GM21390 (cell line): ENCODE data around the gene AMH.
"Not testable (repeated sequence)": the region's sequence is repeated elsewhere in the genome, so short reads cannot be mapped to it uniquely, and the experiment has no call there.

Experiments
- ATAC-seq: cut with Tn5 transposase; IDR thresholded peaks from one replicate; pipeline ENCODE4 v1.9.1; 2021; ENCODE audit not compliant: unreplicated experiment

AMH gene

DNA sequence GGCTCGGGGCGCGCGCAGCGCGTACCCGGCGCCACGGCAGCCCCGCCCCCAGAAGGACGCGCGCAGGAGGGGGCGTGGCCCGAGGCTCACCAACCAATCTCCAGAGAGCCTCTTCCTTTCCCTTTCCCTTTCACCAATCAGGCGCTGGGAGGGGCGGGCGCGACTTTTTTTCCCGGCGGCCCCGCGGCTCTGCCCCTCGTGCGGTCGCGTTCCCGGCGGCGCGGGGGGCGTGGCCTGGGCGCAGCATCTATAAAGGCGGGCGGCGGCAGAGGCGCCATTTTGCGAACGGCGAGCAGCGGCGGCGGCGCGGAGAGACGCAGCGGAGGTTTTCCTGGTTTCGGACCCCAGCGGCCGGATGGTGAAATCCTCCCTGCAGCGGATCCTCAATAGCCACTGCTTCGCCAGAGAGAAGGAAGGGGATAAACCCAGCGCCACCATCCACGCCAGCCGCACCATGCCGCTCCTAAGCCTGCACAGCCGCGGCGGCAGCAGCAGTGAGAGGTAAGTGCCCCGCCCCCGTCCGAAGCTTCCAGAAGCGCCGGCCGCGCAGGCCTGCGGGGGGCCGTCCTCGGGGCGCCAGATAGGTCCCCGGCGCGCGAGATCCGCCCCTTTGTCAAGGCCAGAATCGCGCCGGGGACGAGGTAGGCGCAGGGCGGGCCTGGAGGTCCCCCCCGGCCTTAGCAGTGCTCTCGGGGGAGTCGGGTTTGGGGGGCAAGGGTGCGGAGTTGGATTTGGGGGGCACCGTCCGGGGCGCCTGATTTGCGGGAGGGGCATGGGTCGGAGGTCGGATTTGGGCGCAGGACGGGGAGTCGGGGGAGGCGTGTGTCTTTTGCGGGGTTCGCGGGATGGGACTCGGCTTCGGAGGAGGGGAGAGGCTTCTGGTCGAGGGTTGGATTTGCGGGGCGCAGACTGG lies 20.4 kb downstream of the AMH start:
- ATAC-seq = peak; percentile 44

DNA sequence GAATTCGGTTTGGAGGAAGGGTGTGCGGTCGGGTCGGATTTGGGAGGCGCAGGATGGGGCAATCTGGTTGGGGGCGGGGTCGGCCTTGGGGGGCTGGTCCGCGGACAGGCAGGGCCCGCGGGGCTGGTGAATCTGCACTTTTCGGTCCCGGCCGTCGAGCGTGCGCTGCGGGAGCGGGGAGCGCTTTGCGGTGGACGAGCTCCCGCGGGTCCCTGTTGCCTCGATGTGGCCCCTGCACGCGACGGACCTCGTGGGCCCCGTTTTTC lies 21.0 kb downstream of the AMH start:
- ATAC-seq = no peak

DNA sequence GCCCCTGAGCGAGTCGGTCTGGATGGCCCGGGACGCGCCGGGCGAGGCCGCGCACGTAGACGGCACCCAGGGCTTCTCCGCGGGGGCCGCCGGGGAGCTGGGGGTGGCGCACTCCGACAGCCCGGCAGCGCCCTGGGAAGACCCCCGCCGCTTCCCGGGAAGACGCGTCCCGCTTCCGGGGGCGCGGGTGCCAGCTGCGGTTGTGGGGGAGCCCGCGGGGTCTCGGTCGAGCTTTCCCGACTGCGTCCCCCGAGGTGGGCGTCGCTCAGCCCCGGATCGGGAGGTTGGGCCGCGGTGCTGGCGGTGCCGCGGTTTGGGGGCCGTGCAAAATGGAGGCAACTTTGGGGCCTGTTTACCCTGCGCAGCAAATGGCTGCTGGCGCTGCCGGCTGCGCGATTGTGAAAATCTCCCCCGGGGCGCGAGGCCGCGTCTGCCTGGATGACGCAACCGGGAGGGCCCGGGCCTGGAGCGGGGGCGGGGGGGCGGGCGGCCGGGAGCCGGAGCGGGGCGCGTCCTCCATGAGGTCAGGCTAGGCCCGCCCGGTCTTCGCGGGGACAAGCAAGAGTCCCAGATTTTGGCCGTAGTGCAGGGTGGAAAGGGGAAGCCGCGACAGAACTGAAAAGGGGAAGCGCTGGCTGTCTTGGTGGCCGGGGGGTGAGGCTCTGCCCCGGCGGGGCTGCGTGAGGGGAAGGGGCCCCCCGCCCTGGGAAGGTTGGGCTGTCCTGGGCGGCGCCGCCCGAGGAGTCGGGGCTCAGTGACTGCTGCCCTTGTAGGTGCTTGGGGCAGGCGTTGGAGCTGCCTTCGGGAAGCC lies 21.5 kb downstream of the AMH start:
- ATAC-seq = no peak

DNA sequence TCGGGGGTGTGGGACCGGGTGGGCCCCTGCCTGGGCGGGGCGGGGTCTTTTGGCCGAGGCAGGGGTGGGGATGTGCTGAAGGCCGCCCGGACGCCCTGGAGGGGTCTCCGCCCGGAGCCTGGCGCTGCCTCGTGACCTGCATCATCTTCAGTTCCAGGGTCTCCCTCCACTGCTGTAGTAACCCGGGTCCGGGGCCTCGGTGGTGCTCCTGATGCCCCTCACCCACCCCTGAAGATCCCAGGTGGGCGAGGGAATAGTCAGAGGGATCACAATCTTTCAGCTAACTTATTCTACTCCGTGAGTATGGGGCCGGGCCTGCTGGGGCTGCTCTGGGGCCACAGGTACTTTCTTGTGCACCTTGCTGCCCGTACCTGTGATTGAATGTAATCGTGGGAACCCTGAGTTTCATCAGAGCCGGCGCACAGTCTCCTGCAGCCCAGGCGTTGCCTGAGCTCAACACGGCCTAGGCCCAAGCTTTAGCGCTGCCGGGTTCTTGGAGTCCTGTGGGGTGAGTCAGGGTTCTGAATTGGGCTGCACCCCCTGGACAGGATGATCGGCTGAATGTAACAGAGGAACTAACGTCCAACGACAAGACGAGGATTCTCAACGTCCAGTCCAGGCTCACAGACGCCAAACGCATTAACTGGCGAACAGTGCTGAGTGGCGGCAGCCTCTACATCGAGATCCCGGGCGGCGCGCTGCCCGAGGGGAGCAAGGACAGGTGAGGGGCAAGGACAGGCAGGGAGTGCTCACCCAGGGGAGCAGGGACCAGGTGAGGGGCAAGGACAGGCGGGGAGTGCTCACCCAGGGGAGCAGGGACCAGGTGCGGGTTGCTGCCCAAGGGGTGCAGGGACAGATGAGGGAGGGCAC lies 22.3 kb downstream of the AMH start:
- ATAC-seq = no peak

DNA sequence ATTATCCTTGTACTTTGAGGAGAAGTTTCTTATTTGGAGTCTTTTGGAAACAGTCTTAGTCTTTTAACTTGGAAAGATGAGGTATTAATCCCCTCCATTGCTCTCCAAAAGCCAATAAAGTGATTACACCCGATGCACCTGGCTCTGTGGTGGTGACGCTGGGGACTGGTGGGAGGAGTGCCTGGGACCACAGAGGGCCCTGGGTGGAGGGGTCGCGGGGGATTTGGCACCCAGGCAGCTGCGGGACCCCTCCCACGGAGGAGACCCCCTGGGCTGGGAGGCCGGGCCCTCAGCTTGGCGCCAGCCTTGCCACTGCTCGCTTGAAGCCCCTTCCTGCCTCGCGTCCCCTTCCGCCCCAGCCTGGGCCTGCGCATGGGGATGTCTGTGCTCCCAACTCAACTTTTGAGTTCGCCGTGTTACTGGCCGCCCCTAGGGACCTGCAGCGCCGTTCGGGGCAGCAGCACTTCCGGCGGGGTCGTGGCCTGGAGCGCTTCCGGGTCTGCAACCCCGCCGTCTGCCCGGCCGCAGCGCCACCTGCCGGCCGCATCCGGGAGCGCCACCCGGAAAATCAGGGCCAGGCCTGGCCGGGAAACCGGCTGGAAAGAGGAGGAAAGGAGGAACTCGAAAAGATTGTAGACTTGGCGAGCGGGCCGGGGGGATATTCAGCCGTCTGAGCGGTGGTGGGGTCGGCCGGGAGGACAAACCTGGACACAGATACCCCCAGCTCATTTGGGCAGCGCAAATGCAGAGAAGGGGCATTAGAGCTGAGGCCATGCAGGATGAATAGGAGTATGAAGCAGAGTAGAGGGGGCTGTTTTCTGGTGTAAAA lies 24.4 kb downstream of the AMH start:
- no peak for ATAC-seq

DNA sequence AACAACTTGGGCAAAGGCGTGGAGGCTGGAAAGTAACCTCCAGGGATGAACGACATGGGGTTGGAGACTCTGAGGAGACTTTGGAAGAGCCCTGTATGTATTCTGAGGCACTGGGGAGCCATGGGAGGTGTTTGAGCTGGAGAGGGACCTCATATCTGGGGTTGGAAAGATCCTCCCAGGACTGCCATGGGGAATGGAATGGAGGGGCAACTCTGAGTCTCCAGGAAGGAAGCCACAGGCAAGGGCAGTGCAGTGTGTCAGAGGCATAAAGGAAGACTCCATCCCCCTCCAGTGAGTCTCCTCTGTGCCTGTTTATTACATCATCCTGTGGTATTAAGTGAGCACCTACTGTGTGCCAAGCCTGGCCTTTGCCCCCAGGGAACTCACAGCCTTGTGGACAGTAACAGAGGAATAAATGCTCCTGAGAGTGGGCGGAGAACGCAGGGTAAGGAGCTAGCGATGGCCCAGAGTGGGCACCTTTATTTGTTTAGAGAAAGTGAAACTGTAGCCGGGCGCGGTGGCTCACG lies 25.1 kb downstream of the AMH start:
- no peak for ATAC-seq

DNA sequence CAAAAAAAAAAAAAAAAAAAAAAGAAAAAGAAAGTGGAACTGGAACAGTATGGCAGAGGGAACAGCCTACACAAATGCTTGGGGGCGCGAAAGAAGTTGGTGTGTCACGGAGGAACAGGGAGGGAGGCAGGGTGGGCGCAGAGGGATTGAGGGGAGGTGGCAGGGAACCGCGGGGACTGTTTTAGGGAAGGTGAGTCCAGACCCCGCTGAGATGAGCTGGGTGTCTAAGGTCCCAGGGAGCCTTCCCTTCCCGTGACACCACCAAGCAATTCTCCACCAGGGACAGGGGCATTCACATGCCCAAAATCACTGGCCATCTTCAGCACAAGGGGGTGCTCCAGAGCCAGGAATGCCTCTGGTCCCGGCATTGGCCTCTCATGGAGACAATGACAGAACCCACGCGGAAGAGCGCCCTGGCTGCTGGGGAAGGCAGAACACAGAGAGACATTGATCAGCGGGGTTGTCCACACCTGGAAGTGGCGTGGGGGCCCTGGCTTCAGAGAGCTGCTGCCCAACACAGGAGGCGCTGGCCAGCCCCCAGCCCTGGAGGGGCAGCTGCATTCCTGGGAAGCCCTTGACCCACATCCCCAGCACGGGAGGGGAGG lies 25.9 kb downstream of the AMH start:
- ATAC-seq = no peak

DNA sequence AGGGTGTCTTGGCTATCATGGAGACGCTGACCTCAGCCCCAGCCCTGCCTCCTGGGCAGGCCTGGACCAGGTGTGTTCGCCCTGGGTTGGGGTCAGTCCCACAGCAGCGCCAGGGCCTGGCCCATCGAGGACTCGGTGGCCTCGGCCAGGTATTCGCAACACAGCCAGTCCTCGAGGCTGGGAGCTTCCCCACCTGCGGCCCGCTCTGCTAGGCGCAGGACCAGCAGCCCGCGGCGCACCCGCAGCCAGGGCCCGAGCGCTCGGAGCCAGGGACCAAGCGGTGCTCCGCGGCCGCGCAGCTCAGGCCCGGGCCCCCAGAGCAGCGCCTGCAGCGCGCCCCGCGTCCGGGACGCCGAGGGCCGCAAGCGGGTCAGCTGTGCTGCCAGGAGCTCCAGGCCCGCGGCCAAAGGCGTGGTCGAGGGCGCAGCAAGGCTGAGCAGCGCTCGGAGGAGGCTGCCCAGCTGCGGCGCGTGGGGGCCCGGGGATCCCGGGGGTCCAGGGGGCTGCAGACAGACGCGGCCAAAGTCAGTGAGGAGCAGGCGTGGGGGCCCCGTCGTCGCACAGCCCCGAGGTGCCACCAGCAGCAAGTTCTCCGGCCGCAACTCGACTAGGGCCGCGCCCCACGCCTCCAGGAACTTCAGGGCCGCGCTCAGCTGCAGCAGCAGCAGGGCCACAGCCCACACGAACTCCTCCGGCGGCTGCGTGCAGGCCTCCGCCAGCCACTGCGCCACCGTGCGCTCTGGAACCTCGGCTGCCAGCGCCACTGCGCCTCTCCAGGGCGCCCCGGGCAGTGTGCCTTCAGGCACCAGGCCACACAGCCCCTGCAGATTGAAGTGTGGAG lies 26.7 kb downstream of the AMH start:
- no peak for ATAC-seq

DNA sequence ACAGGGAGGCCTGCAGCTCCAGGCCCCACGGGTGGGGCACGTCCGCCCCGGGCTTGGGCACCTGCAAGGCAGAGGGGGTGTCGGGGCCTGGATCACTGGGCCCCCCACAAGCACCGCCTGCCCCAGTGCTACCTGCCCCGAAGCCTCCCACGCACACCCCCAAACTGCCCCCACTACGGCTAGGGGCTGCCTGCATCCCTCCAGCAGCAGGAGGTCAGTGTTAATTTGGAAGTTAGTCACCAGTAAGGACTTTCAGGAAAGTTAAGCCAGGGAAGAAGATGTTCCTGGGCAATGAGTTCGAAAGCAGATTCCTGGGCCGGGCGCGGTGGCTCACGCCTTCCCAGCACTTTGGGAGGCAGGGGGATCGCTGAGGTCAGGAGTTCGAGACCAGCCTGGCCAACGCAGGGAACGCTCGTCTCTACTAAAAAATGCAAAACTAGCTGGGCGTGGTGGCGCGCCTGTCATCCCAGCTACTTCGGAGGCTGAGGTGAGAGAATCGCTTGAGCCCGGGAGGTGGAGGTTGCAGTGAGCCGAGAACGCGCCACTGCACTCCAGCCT lies 27.4 kb downstream of the AMH start:
- no peak for ATAC-seq

DNA sequence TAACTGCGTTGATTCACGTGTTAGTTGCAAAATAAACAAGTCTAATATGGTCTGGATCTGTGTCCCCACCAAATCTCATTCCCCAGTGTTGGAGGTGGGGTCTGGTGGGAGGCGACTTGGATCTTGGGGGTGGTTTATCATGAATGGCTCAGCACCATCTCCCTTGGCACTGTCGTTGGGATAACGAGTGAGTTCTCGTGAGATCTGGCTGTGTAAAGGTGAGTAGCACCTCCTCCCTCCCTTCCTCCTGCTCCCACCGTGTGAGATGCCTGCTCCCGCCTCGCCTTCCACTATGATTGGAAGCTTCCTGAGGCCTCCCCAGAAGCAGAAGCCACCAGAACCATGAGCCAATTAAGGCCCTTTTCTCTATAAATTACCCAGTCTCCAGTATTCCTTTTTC lies 28.0 kb downstream of the AMH start:
- ATAC-seq = no peak

DNA sequence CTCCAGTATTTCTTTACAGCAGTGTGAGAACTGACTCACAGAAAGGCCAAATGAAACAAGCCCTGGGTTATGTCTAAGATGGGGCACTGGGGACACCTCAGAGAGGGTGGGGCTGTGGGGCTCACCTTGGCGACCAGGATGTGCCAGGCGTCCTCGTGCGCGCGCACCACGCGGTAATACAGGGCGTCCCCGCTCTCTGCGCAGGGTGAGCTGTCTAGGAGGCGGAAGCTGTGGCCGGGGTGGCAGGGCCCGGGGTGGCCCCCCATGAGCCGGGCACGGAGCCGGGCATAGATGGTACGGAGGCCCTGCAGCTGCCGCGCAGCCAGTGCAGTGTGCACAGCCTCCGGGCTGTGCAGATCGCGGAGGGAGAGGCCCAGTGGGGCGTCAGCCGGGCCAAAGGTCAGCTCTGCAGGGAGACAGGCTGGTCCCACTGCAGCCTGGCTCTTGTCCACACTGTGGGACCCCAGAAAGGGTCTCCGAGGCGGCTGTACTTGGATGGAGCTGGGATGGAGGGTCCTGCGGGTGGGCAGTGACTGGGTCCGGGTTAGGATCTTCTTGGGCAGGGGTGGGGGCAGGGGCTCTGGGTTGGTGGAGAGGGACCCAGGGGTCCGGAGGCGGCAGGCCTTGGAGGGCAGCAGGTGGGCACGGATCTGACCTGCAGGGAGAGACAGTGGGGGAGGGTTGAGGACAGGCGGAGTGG lies 29.5 kb downstream of the AMH start:
- no peak for ATAC-seq

DNA sequence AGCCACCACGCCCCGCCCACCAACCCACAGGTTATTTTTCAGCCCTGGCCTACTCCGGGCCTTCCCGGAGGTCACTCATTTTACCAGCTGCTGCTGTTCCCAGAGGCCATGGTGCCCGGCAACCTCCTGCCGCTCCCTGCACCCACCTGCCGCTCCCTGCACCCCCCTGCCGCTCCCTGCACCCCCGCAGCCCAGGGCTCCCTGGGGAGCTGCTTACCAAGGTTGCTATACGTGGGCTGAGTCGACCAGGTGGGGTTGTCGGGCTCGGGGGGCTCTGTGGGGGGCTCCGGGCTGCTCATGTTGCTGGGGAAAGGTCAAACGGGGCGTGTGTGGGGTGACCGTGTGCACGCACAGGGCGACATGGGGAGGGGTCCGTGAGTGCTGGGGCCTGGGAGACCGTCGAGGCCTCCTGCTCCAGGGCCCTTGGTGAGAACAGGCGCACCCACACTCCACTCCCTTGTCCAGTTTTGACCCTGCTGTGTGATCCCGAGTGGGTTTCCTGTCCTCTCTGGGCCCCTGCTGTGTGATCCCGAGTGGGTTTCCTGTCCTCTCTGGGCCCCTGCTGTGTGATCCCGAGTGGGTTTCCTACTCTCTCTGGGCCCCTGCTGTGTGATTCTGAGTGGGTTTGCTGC lies 31.6 kb downstream of the AMH start:
- no peak for ATAC-seq

DNA sequence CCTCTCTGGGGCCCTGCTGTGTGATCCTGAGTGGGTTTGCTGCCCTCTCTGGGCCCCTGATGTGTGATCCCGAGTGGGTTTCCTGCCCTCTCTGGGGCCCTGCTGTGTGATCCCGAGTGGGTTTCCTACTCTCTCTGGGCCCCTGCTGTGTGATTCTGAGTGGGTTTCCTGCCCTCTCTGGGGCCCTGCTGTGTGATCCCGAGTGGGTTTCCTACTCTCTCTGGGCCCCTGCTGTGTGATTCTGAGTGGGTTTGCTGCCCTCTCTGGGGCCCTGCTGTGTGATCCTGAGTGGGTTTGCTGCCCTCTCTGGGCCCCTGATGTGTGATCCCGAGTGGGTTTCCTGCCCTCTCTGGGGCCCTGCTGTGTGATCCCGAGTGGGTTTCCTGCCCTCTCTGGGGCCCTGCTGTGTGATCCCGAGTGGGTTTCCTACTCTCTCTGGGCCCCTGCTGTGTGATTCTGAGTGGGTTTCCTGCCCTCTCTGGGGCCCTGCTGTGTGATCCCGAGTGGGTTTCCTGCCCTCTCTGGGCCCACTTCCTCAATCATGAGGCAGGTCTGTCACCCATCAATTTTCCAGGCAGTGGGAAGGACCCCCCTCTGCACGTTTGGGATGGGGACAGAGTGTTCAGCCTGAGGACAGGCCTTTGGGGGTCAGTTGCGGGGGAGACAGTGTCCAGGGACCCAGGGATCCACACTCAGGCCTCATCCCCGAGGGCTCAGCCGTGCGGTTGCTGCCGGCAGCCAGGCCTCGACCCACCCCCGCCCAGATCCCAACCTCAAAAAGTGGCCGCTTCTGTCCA lies 32.3 kb downstream of the AMH start:
- not testable (repeated sequence) for ATAC-seq

DNA sequence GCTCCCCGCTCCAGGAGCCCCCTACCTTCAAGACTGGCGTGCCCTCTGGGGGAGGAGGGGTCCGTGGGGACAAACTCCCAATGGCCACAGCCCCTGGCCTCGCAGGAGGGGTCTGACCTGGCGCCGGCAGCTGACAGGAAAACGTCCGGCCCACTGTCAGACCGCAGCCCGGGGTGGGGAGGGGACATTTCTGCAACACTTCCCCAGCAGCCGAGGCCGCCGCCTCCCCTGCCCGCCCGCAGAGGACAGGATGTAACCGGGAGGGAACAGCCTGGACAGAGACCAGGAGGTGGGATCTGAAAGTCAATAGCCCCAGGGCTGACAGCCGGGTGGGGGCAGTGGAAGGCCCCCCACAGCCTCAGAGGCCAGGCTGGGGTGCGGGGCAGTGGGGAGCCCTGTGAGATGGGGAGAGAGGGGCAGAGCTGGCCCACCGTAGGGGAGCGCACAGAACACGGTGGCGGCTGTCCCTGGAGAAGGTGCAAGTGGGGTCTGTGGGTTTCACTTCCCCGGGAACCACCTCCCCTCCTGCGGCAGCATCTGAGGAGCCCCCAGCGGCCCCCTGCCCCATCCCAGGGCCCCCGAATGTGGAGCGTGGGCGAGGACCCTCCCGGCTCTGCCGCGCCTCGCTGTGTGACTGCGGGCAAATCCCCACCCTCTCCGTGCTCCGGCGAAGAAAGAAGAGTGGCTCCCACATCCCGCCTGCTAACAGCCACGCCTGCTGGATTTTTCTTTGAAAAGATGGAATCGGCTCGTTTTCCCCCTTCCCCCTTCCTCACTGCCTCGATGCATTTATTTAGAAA lies 33.1 kb downstream of the AMH start, which contains the start of gene PEAK3:
Gene PEAK3 (minus strand): TSS at position 114 of the 800 bp plus-strand sequence. CDS start 1,244 bp downstream, outside the sequence.
- no peak for ATAC-seq

DNA sequence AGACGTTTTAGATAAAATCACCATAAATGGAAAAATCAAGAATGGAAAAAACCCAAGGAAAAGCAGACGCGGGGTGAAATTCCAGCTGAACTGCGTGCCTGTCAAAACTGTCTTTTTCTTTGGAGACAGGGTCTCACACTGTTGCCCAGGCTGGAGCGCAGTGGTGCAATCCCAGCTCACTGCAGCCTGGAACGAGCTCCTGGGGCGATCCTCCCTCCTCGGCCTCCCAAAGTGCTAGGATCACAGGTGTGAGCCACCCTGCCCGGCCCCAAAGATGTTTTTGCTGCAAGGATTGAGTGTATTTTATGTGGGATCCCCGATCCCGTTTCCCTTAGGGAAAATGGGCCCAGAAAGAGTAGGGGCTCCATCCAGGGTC lies 33.7 kb downstream of the AMH start:
- no peak for ATAC-seq
